KOPT-K1 (cell line): ENCODE results near the gene NELFB.

Experiments used
- H3K27ac ChIP-seq: fragments of 200-600 bp; sonication (generic); 2 replicates; pipeline ENCODE4 v1.5.1; 2016; ENCODE audit warnings: antibody characterized with exemption, mild to moderate bottlenecking, low read depth, low read length; ENCODE audit not compliant: poor library complexity, severe bottlenecking
- H3K36me3 ChIP-seq: fragments of 200-600 bp; sonication (generic); 2 replicates; pipeline ENCODE4 v1.5.1; 2017; ENCODE audit warnings: antibody characterized with exemption, mild to moderate bottlenecking, low read length, moderate library complexity; ENCODE audit not compliant: insufficient read depth
- H3K9me3 ChIP-seq: fragments of 200-600 bp; sonication (generic); 2 replicates; pipeline ENCODE4 v1.5.1; 2017; ENCODE audit warnings: antibody characterized with exemption, low read length, mild to moderate bottlenecking; ENCODE audit not compliant: insufficient read depth, poor library complexity, severe bottlenecking

Gene NELFB

GRCh38 chr9:137319739-137320551 is 64.8 kb downstream of the NELFB start:
- Histone ChIP-seq H3K27ac (no peak overlapping the region), H3K36me3 (no peaks in the 10 kb centered on the region), H3K9me3 (no peaks in the 10 kb centered on the region)

- H3K36me3 ChIP-seq = no peaks in the 10 kb centered on the region
- no peak overlapping the region for H3K27ac ChIP-seq
- no peaks in the 10 kb centered on the region for H3K9me3 ChIP-seq
Measured at GRCh38 chr9:137320555-137321384, 65.6 kb downstream of the NELFB start.

- Histone ChIP-seq H3K27ac (no peak overlapping the region), H3K9me3 (no peaks in the 10 kb centered on the region), H3K36me3 (no peaks in the 10 kb centered on the region)
Measured at GRCh38 chr9:137321726-137322361, 66.7 kb downstream of the NELFB start.
